GM12878 (cell line): Measurements from ENCODE around the gene POU2AF1. TPM values are rescaled to one million over a fixed set of nuclear protein-coding genes. Genes with fewer than 3 reads are reported as not detected.

Experiments
- BHLHE40 ChIP-seq, 2 experiments: fragments of 450-650 bp in 1 of 2; IDR thresholded peaks; 2 replicates each; pipeline ENCODE4 v1.6.1; 2011 to 2017; ENCODE audit warnings: low read depth in 2 of 2, borderline replicate concordance in 1 of 2, improper control_type of control experiment in 1 of 2, low read length in 1 of 2, mild to moderate bottlenecking in 1 of 2
- CHD1 ChIP-seq: IDR thresholded peaks from 2 replicates; pipeline ENCODE4 v1.6.1; 2012; ENCODE audit warnings: low read depth, low read length, improper control_type of control experiment
- FOS ChIP-seq: IDR thresholded peaks from 3 replicates; pipeline ENCODE4 v1.6.1; 2011; ENCODE audit warnings: borderline replicate concordance; ENCODE audit not compliant: insufficient read length; ENCODE audit errors: extremely low read depth
- FOXM1 ChIP-seq: IDR thresholded peaks from 2 replicates; pipeline ENCODE4 v1.6.1; 2012; ENCODE audit warnings: low read depth, mild to moderate bottlenecking, inconsistent platforms, low read length, moderate library complexity
- IKZF1 ChIP-seq: fragments of 450-650 bp; conservative IDR thresholded peaks from 2 replicates; pipeline ENCODE4 v1.6.1; 2017; ENCODE audit warnings: antibody characterized with exemption, mild to moderate bottlenecking
- IRF4 ChIP-seq: IDR thresholded peaks from 2 replicates; pipeline ENCODE4 v1.6.1; 2011; ENCODE audit warnings: low read depth, low read length
- JUND ChIP-seq: IDR thresholded peaks from 2 replicates; pipeline ENCODE4 v1.6.1; 2012; ENCODE audit warnings: low read depth, mild to moderate bottlenecking, low read length, improper control_type of control experiment, moderate library complexity
- KAT2A ChIP-seq: conservative IDR thresholded peaks from 2 replicates; pipeline ENCODE4 v1.6.1; 2011; ENCODE audit warnings: low read depth, low read length; ENCODE audit not compliant: control insufficient read depth
- MEF2A ChIP-seq: IDR thresholded peaks from 2 replicates; pipeline ENCODE4 v1.6.1; 2011; ENCODE audit warnings: low read depth, mild to moderate bottlenecking, low read length, moderate library complexity; ENCODE audit not compliant: insufficient read depth
- MYB ChIP-seq: fragments of 150-350 bp; IDR thresholded peaks from 2 replicates; pipeline ENCODE4 v1.6.1; 2014; ENCODE audit warnings: mild to moderate bottlenecking, low read depth, low read length, borderline replicate concordance
- PAX5 ChIP-seq: IDR thresholded peaks from 2 replicates; pipeline ENCODE4 v1.6.1; 2011; ENCODE audit warnings: low read depth, low read length, borderline replicate concordance
- PML ChIP-seq: IDR thresholded peaks from 2 replicates; pipeline ENCODE4 v1.6.1; 2012; ENCODE audit warnings: low read length, inconsistent platforms
- POLR2AphosphoS5 ChIP-seq: IDR thresholded peaks from 2 replicates; pipeline ENCODE4 v1.6.1; 2011; ENCODE audit warnings: mild to moderate bottlenecking, low read length, inconsistent platforms
- RB1 ChIP-seq: fragments of 450-650 bp; formaldehyde crosslinking; IDR thresholded peaks from 2 replicates; pipeline ENCODE4 v1.6.1; 2017; ENCODE audit warnings: mild to moderate bottlenecking, borderline replicate concordance
- RCOR1 ChIP-seq: conservative IDR thresholded peaks from 2 replicates; pipeline ENCODE4 v1.6.1; 2012; ENCODE audit warnings: low read depth, low read length, improper control_type of control experiment
- STAT1 ChIP-seq: fragments of 450-650 bp; conservative IDR thresholded peaks from 2 replicates; pipeline ENCODE4 v1.6.1; 2014; ENCODE audit warnings: antibody characterized with exemption, mild to moderate bottlenecking
- TARDBP ChIP-seq: IDR thresholded peaks from 2 replicates; pipeline ENCODE4 v1.6.1; 2016; ENCODE audit warnings: borderline replicate concordance
- TBL1XR1 ChIP-seq: IDR thresholded peaks from 2 replicates; pipeline ENCODE4 v1.6.1; 2012; ENCODE audit warnings: low read depth, low read length, improper control_type of control experiment
- polyA plus RNA-seq, 11 experiments: library from polyadenylated mRNA; depleted of rRNA in 4 of 11; unstranded in 6 of 11; stranded (reverse) in 5 of 11; fragments of >200 nt; fragmentation: Nextera tagmentation in 4 of 11; fragmentation: Illumina TruSeq in 1 of 11; extraction: Ambion mirVana in 4 of 11; extraction: Trizol in 1 of 11; gene quantifications; 1 replicate in 1 of 11; 2 replicates in 10 of 11; pipeline versions ENCODE4 v1.2.1 to v1.2.3, GENCODE V29; 2011 to 2016; ENCODE audit warnings: inconsistent platforms in 2 of 11, missing spikeins in 2 of 11, low read depth in 1 of 11
- total RNA-seq, 4 experiments: library from RNA; depleted of rRNA in 3 of 4; stranded (reverse); fragments of >200 nt in 3 of 4; fragmentation: Illumina TruSeq in 1 of 4; extraction: Trizol in 1 of 4; gene quantifications; 2 replicates each; pipeline versions ENCODE4 v1.2.1 to v1.2.3, GENCODE V29; 2013 to 2021
- TF ChIP-seq, protein P1 (sequence below): fragments of 150-350 bp; IDR thresholded peaks from 2 replicates; pipeline ENCODE4 v1.6.1; 2014; ENCODE audit warnings: mild to moderate bottlenecking, low read depth, low read length
- TF ChIP-seq, protein P2 (sequence below): fragments of 450-650 bp; IDR thresholded peaks from 2 replicates; pipeline ENCODE4 v1.6.1; 2016; ENCODE audit warnings: mild to moderate bottlenecking
- TF ChIP-seq, protein P3 (sequence below): fragments of 450-650 bp; conservative IDR thresholded peaks from 2 replicates; pipeline ENCODE4 v1.6.1; 2017; ENCODE audit warnings: mild to moderate bottlenecking, moderate library complexity
- TF ChIP-seq, protein P4 (sequence below): fragments of 450-650 bp; IDR thresholded peaks from 2 replicates; pipeline ENCODE4 v1.6.1; 2016; ENCODE audit warnings: mild to moderate bottlenecking, moderate library complexity, borderline replicate concordance

The POU2AF1 gene
- total and polyA plus RNA-seq, 10 of the 15 experiments (the other 5 are each of a cell fraction or from before 2014, with no cell fraction given) = 13.1 to 169 (median 75.5) TPM

DNA sequence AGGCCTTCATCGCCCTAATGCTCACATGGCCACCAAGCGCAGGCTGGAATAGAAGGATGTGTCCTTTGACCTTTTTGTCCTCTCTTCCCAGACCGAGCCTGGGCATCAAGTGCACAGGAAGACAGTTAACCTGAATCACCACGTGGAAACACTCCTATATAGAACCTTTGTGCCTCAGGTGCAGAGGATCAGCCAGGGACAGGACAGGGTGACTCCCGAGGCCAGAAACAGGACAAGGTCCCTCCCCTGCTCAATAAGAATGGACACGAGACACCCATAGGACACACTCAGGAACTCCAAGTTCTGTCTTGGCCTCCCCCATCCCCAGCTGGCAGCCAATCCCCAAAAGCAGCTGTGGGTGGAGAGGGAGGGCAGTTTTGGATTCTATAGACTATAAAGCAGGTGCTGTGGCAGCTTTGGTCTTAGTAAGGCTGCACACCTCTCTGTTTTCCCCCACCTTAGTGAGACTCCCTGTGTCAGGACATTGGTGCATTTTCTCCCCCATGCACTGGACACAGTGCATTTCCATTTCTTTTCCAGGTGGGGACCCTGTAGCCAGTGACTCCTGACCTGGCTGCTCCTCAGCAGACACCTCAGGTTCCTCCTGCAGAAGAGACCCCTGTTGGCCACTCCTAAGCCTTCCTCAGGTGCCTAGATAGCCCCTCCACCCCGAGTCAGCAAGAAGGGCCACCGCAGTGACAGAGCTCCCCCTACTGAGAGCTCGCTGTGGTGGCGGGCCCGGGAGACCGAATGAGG, 43.6 kb upstream of the POU2AF1 start (continued):
- TF ChIP-seq, protein P1, sequence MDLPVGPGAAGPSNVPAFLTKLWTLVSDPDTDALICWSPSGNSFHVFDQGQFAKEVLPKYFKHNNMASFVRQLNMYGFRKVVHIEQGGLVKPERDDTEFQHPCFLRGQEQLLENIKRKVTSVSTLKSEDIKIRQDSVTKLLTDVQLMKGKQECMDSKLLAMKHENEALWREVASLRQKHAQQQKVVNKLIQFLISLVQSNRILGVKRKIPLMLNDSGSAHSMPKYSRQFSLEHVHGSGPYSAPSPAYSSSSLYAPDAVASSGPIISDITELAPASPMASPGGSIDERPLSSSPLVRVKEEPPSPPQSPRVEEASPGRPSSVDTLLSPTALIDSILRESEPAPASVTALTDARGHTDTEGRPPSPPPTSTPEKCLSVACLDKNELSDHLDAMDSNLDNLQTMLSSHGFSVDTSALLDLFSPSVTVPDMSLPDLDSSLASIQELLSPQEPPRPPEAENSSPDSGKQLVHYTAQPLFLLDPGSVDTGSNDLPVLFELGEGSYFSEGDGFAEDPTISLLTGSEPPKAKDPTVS = no peak
- TF ChIP-seq POLR2AphosphoS5 = no peak
- TF ChIP-seq IRF4 = 0 out of 2 replicates have a peak, but pooled peaks have one; percentile 10
- TF ChIP-seq RB1 = peak; percentile 87; the same call in 1 of the 2 replicates
- no peak for TF ChIP-seq KAT2A
- TF ChIP-seq BHLHE40 (IDR thresholded peaks at IDR 0.05; ENCODE audit: borderline replicate concordance in 1 of 2, low read depth in 2 of 2, low read length in 1 of 2) = peak; percentile 43 to 45; a peak in 2 of 4 replicates
- 0 out of 2 replicates have a peak, but pooled peaks have one; percentile 47 for TF ChIP-seq MEF2A
- TF ChIP-seq, protein P2, sequence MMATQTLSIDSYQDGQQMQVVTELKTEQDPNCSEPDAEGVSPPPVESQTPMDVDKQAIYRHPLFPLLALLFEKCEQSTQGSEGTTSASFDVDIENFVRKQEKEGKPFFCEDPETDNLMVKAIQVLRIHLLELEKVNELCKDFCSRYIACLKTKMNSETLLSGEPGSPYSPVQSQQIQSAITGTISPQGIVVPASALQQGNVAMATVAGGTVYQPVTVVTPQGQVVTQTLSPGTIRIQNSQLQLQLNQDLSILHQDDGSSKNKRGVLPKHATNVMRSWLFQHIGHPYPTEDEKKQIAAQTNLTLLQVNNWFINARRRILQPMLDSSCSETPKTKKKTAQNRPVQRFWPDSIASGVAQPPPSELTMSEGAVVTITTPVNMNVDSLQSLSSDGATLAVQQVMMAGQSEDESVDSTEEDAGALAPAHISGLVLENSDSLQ = no peak
- TF ChIP-seq IKZF1 = peak; percentile 63; the same call in 1 of the 2 replicates
- no peak for TF ChIP-seq MYB
- TF ChIP-seq JUND = no peak
- no peak for TF ChIP-seq PML
- TF ChIP-seq FOS = no peak
- TF ChIP-seq TARDBP = no peak
- TF ChIP-seq PAX5 = no peak
- 0 out of 2 replicates have a peak, but pooled peaks have one; percentile 29 for TF ChIP-seq TBL1XR1
- no peak for TF ChIP-seq RCOR1
- TF ChIP-seq, protein P3, sequence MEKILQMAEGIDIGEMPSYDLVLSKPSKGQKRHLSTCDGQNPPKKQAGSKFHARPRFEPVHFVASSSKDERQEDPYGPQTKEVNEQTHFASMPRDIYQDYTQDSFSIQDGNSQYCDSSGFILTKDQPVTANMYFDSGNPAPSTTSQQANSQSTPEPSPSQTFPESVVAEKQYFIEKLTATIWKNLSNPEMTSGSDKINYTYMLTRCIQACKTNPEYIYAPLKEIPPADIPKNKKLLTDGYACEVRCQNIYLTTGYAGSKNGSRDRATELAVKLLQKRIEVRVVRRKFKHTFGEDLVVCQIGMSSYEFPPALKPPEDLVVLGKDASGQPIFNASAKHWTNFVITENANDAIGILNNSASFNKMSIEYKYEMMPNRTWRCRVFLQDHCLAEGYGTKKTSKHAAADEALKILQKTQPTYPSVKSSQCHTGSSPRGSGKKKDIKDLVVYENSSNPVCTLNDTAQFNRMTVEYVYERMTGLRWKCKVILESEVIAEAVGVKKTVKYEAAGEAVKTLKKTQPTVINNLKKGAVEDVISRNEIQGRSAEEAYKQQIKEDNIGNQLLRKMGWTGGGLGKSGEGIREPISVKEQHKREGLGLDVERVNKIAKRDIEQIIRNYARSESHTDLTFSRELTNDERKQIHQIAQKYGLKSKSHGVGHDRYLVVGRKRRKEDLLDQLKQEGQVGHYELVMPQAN = no peak
- no peak for TF ChIP-seq FOXM1
- no peak for TF ChIP-seq CHD1
- TF ChIP-seq, protein P4, sequence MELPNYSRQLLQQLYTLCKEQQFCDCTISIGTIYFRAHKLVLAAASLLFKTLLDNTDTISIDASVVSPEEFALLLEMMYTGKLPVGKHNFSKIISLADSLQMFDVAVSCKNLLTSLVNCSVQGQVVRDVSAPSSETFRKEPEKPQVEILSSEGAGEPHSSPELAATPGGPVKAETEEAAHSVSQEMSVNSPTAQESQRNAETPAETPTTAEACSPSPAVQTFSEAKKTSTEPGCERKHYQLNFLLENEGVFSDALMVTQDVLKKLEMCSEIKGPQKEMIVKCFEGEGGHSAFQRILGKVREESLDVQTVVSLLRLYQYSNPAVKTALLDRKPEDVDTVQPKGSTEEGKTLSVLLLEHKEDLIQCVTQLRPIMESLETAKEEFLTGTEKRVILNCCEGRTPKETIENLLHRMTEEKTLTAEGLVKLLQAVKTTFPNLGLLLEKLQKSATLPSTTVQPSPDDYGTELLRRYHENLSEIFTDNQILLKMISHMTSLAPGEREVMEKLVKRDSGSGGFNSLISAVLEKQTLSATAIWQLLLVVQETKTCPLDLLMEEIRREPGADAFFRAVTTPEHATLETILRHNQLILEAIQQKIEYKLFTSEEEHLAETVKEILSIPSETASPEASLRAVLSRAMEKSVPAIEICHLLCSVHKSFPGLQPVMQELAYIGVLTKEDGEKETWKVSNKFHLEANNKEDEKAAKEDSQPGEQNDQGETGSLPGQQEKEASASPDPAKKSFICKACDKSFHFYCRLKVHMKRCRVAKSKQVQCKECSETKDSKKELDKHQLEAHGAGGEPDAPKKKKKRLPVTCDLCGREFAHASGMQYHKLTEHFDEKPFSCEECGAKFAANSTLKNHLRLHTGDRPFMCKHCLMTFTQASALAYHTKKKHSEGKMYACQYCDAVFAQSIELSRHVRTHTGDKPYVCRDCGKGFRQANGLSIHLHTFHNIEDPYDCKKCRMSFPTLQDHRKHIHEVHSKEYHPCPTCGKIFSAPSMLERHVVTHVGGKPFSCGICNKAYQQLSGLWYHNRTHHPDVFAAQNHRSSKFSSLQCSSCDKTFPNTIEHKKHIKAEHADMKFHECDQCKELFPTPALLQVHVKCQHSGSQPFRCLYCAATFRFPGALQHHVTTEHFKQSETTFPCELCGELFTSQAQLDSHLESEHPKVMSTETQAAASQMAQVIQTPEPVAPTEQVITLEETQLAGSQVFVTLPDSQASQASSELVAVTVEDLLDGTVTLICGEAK = no peak
- no peak for TF ChIP-seq STAT1
